ENCODE measurements around the gene MGMT.

The MGMT gene

DNA sequence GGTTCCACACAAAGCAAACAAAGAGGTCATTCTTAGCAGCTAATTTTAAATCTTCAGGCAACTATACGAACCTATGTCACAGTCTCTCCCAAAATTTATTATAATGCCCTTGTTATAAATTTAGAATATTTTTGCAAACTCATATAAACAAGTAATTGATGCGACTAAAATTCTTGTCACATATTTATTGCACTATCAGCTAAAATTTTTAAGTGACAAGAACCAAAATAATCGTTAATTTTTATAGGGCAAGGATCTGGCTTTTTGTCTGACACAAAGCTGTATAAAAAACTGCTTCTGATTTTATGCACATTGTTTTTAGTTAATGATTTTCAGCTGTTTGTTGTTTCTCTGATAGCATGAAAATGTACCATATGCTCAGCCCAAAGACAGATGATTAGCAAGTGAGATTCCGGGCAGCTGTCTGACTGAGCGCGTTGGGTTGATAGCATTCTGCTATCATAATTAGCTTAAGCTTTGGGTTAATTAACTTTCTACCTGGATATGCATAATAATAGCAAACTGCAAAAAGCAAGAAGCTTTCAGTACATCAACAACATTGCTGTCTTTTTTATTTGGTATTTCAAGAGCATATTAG, 136.0 kb downstream of the MGMT start:
- DNase-seq, result no peak

DNA sequence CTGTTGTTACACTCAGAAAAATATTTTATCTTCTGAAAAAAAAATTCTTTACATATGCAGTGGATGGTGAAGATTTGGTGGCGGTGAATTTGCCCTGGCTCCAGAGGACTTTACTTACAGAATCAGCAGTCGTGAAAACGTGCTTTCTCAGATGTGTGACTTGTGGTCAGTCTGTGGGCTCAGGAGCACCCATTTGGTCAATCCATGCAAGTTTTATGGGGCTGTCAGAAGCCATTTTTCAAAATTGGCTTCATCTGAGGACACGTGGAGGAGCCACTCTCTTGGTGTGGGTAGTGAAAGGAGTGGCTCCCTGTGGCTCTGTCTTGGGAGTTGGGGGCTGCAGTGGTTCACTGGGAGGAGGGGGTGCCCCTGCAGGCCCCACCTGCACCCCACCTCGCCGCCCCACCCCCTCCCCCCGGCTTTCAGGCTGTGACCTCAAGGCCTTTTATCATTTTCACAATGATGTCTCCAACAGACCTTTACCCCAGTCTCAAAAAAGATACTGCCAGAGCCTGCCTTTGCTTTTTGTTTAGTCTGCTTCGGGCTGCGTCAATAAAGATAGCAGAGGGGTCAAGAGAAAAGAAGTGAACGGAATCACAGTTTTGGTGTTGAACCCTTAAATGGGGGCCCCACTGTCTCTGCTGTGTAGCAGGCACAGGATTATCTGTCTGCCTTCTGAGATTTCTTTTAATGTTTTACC, 137.4 kb downstream of the MGMT start:
- DNase-seq, result no peak

DNA sequence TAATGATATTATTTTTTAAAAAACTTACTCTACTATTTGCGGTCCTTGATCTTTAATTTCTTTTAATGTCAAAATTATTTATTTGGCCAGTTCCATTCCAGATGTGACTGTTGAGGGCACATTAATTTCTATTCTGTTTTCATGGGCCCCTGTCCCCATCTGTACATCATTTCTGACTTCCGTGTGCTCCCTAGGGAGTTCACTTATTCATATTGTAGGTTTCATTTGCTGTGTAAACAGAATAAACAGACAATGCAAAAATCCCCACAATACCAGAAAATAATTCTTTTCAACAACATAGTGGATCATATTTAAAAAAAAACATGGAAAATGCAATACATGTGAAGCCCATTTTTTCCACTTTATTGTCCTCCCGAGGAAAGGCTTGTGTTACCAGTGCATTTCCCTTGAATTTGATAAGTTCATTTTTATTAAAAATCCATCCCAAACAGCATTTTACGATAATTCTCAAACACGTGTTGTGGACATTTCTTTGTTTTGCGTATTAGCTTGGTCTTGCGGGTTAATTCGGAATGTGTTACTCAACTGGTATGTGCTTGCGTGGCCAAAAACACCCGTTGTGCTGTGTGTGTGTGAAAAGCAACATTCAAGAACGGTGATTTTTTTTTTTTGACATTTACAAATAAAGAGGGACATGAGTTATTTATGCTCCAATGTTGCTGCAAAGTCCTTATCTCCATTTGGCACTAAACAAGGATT, 138.4 kb downstream of the MGMT start:
- no peak for DNase-seq

DNA sequence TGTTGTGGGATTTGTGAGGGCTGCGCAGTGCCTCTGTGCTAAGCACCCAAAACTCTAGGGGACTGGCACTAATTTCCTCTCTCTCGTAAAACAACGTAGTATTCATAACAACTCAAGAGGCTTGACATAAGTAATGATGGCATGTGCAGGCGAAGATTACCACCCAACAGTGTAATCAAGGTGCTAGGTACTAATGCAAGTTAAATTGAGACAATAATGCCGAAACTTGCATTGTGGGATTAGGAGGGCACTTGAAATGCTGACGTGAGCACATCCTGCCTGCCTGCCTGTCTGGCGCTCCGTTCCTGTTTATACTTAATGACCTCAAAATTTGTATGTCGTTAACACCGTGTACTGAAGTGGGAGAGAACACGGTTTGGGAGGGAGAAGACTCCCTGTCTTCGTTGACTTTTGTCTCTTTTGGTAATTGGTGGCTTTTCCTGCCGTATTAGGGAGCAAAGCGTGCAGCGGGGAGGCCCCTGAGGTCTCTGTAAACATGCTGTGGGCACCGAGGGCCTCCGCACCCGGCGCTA, 139.0 kb downstream of the MGMT start:
- DNase-seq, result no peak

DNA sequence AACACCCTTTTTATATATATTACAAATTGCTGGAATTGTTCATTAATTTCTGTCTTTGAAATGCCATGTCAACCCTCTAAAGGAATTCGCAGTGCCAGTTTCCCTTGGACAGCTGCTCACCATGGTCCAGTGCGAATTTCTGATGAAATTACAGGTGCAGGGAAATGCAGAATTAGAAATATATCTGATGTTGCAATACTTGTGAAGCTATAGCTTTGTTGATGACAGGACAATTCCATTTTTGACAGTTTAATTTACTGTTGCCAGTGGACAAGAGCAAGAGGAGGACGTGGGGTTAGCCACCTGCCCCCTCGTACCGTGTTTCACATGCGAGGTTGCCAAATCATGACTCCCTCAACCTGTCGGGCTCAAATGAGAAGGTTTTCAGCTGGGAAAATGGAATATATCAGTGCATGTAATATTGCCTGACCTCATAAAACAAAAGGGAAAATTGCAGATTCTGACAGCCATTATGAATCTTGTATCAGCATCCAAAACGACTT, 140.6 kb downstream of the MGMT start:
- DNase-seq, result no peak

DNA sequence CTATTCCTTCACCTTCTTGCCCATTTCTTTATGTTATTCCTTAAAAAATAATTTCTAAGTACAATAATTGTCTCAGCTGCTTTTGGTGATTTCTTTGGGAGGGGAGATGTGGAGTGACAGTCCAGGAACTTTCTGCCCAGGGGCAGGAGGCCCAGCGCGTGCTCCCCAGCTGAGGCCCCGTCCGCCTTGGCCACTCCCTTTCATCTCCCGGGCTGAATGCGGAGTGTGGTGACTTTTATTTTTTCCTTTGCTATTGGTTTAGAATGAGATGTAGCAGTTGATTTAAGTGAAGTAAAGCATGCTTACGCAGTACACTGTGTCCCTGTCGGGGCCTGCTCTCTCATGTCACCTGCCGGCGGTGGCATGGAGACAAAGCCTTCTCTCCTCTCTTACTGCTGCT, 141.6 kb downstream of the MGMT start:
- DNase-seq, result no peak

DNA sequence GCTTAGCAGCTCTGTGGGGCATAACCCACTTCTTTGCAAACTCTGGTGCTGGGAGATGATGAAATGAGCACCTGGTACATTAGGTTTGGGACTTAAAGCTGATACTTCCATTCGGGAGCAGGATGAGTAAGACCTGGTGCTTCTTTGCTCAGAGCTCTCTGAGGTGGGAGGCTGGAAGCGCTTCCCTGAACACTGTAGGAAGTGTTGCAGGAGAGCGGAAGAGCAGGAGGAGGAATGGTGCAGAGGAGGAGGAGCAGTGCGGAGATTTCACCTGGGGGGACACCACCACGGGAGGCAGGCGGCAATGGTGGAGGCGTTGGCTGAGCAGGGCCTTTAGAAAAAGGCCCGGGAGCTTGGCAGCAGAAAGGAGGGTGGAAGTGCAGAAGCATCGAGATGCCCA, 142.5 kb downstream of the MGMT start:
- DNase-seq, result no peak

DNA sequence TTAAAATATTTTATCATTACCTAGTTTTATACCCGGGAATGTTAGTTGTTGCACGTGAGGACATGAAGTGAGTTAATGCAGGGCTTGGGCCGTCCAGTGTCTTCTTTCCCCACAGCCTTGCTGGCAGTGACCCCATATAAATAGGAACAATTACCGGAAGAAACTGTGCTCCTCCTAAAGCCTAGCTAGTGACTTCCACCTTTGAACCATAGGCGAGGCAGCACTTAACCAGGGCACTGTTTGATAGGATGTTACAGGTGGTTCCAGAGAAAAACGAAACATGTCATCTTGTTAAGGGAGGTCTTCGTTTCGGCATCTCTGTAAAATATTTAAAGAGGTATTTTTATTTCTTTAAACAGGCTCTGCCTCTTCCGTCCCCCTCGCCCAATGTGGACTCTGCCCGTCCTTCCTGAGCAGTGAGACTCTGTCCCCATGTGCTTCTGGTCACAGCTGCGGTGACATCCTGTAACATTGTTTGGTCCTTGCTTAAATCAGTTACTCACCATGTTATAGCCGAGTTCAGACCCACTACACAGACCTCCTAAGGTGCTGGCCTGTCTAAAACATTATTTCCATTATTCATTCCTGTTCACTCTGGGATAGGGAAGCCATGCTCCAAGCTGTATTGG, 145.6 kb downstream of the MGMT start:
- no peak for DNase-seq

DNA sequence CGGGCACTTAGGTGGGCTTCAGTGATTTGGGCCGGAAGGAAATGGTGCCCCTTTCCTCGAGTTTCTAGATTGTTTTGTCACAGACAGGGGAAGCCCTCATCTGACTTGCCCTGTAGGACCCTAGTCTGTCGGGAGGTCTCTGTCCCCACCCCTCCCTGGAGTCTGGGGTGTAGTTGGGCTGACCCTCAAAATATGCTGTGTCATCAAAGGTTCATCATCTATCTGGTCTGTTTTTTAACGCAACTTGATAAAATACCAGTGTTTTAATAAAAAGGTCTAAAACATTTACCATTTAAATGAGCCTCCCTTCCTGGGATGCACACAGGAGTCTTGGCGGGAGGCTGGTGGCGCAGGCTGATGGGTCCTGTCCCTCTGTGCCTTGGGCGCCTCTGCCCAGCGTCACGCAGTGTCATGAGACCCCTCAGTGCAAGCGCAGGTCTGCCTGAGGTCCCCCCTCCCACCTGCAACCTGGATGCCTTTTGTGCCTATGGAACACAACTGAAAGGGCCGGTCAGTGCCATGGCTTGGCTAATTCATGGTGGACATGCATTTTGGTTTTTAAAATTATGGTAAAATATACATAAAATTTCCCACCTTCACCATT, 146.4 kb downstream of the MGMT start:
- DNase-seq, result no peak

DNA sequence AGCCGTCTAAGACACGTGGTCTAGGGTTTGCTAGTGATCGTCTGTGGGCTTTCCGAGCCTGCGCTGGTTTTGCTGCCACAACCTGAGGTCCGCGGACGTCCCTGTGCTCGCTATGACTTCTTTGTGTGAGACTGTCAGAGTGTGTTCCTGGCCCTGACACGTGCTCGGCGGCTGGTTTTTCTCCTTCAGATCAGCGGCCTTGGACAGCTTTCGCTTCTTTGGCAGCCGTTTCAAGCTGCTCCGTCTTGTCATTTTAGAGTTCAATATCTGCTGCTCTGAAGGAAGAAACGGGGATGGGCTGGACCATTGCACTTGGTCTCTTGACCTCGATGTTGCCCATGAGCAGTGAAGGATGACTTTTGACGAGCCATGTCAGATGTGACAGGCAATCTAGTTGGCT, 147.3 kb downstream of the MGMT start:
- DNase-seq, result no peak

DNA sequence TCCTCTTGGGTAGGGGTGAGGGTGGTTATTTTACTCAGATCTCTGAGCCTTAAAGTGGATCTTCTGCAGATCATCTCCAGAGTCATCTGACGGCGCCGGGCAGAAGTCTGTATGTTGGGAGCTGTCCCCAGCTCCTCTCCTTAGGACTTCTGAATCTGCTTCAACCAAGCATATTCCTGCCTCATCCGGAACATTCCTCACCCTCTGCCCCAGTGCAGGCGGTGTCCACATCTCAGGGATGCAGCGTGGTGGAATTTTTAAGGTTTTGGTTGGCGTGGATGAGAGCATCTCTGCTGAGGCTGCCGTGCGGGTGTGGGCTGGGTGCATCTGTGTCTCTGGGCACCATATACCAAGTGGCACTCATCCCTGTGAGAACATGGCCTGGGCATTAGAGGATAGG, 148.3 kb downstream of the MGMT start:
- no peak for DNase-seq

DNA sequence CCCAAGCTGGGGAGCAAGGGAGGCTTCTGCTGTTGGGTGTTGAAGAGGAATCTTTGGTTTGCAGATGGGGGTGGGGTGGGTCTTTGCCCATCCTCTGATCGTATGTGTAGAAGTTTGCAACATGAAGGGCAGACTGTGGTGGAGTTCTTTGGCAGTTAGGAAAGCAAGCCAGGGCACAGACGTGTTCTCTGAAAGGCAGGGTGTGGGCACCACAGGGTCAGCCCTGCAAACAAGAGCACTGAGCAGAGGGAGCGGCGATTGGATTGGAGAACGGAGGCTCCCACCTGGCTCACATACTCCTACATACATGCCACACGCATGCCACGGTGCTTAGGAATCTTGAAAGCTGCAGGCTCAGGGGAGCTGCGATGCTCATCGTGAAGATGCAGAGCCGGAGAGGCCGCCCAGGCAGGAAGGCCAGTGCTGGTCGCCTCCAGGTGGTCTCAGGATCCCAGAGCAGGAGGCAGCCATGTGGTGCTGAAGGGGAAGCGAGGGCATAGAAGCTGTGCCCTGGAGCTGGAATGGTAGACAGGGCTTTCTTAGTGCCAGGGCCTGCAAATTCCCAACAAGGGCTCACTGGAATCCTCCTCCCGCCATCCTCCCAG, 149.0 kb downstream of the MGMT start:
- no peak for DNase-seq

DNA sequence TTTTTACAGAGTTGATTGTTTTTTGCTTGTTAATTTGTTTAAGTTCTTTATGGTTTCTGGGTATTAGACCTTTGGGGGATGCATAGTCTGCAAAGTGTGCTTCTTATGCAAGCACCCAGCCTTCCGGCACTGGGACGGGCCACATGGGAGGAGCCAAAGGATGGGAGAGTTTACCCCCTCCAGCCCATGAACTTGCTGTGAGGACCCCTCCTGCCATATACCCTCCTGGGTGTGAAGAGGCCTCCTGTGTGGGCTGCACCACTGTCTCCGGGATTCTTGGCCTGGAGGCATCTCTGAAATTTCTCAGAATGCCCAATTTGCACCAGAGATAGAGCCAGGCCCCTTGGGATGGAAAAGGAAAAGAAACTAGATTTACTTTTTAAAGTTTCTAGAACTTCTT, 150.7 kb downstream of the MGMT start:
- no peak for DNase-seq

DNA sequence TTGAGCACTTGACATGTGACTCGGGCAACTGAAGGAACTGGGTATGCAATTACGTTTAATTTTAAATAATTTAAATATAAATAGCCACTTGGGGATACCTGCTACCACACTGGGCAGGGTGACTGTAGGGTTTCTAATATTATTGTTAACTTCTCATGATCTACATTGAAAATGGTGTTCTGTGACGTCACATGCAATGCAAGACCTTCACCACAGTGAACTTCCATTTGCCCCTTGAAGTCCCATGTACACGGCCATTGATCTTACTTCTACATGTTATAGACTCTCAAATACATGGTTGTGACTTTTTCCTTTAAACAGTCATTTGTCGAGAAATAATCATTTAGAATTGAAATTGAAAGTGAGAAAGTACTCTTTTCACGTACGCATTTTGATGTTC, 154.0 kb downstream of the MGMT start:
- no peak for DNase-seq

DNA sequence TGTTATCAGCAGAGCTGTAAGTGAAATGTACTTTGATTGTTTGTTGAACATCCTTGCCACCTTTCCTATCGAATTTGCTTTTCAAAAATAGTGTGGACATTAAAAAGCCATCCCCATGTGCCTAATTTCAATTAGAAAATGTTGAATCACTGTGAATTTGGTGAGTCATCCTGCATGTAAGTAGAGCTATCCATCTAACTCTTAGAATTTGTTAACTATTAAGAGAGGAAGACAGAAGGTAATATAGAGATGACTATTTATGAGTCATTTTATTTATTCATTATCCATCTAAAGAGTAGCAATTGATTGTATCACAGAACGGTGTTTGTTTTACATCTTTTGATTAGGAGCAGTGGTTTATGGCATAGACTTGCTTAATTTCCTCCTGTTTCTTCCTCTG, 154.7 kb downstream of the MGMT start:
- DNase-seq, result no peak

DNA sequence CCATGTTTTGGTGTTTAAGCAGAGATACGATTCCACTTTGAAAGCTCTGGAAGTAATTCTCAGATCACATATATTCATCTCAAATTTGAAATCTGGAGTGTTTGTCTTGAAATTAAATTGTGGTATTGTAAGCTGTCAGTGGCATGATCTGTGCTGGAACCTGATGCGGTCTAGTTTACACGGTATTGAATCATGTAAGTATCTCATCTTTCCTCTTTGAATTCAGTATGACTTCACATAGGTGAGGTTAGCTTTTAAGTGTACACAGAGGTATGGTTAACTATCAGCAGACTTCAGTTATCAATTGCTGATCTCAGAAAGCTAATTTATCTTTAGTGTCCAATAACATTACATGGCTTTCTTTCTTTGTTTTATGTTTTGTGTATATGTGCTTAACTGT, 155.2 kb downstream of the MGMT start:
- no peak for DNase-seq

DNA sequence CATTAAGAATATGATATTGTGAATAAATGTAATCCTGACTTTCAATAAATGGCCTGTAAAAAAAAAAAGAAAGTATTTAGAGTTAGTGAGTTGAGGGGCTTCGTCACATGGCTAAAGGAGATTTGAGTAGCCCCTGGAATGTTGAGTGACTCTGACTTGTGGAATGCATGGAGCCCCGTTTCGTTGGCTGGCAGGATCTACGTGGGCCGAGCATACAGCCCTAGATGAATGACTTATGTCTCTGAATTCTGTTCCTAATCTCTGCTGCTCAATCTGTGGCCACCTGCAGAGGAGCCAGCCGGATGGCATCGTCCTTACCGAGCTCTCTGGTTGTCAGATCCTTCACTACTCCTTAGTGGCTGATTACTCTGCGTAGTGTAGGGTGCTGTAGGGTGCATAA, 155.7 kb downstream of the MGMT start:
- DNase-seq, result no peak

DNA sequence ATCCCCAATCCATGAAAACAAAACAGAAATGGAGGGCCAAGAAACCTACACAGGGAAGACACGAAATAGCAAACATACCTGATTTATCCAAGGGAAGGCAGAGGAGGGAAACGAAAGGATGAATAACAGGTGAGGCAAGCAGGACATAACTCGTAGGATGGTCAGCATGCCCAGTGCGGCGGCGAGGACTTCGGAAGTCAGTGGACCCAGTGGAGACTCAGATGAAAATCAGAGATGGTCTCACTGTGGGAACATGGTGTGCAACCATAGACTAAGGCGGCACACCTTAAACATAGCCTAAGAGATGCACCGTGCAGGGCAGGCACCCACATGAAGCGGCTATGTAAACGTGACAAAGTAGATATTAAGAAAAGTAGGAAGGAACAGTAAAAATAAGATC, 157.5 kb downstream of the MGMT start:
- DNase-seq, result no peak

DNA sequence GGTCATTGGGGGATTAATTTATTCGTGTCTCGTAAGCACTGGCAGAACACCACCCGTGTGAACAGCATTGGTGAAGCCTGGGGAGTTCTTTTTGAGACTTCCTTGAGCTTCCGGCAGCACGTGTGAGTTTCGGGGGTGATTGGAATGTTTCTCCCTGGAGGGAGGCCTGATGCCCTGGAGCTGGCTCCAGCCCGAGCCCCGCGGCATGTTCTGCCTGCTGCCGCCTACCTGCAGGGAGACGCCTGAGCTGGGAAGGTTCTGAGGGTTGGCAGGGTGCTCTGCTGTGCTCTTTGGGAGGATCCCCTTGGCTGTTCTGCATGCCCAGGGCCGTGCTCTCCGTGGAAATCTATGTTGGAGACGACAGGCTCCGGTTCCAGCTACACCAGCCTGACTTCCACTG, 159.3 kb downstream of the MGMT start:
- no peak for DNase-seq

DNA sequence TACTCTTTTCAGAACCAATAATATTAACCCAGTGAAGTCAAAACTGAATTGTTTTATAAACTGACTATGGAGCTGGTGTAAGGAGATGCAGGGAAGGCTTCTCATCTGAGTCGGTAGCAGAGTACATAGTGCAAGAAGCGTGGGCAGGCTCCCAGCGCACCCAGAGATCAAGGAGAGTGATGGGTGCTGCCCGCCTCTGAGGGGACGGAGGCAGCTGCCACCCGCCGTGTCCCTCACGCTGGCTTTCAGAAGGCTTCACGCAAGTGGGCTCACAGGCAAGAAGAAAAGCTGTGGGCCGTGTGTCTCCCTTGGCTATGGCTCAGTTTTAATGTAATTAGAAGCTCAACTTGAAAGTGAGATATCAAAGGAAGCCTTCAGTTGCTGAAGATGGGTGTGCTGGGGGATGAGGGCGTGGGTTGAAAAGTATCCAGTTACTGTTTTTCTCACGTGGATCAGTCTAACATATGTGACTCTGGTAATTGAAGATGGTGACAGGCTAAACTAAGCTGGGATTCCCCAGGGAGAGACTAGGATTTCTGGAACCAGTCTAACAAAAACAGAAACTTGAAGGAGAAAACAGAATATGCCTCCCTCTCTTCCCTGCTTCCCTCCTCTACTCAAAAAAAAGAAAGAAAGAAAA, 159.9 kb downstream of the MGMT start:
- DNase-seq, result no peak

DNA sequence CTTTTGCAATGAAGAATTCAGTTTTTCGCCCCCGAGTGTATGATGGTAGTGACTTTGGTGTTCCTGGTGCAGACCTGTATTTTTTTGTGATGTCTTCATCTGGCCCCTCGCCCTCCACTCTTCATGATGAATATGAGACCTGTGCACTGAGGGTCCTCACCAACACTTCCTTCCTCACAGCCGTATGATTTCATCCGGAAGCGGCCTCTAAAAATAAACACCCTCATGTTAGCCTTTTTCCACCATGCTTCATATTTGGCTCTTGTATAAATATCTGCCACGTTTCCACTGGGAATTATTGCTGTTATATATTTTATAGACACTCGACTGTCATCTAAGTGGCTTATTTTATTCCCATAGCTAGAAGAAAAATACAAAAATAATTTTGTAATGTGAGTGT, 160.4 kb downstream of the MGMT start:
- DNase-seq, result no peak

DNA sequence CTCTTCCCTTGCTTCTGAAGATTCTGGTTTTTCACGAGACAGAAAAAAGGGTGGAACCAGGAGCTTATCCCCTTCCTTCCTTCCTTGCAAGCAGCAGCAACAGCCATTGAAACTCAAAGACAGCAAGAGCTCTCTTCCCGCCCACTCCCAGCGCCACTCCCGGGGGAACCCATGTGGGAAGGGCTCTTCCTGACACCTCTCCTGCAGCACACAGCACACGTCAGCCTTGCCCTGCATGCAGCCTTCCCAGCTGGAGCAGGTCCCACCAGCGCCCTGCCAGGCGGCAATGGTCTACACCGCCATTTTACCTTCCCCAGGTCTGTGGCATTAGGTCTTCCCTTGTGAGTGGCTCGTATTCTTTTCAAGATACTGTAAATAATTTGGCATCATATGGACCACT, 161.8 kb downstream of the MGMT start:
- no peak for DNase-seq

All from NCI-H1930 (cell line).